ENCODE measurements around the gene IMMT. TPM values are rescaled to one million over a fixed set of nuclear protein-coding genes. Genes with fewer than 3 reads are reported as not detected.
"Not testable (repeated sequence)": the region's sequence is repeated elsewhere in the genome, so short reads cannot be mapped to it uniquely, and the experiment has no call there.

The IMMT gene
- total RNA-seq, 1 experiment from 2014 or later: 162 TPM

- DNase-seq: no peak
- H3K36me3 ChIP-seq: no peaks in the 10 kb centered on the region
- H3K27me3 ChIP-seq: peaks cover 6% of the 10 kb centered on the region; the same call in 1 of the 2 replicates
- H3K4me1 ChIP-seq: no peaks in the 10 kb centered on the region
- no peak overlapping the region for H3K4me3 ChIP-seq
- no peaks in the 10 kb centered on the region for H3K9me3 ChIP-seq (replicated peaks)
- no peak overlapping the region for H3K27ac ChIP-seq
Measured at GRCh38 chr2:86219896-86220295, 24.6 kb upstream of the IMMT start.

- Histone ChIP-seq H3K27me3 (0 out of 2 replicates have a peak, but pooled peaks cover 6% of the 10 kb centered on the region), H3K9me3 (replicated peaks) (no peaks in the 10 kb centered on the region), H3K4me3 (no peak overlapping the region), H3K4me1 (no peaks in the 10 kb centered on the region), H3K27ac (no peak overlapping the region), H3K36me3 (peaks cover 9% of the 10 kb centered on the region; the same call in 1 of the 2 replicates)
- DNase-seq: no peak
Measured at GRCh38 chr2:86218124-86218523, 22.9 kb upstream of the IMMT start.

- Histone ChIP-seq H3K27ac (no peak overlapping the region), H3K9me3 (replicated peaks) (no peaks in the 10 kb centered on the region), H3K4me3 (no peak overlapping the region), H3K36me3 (peaks cover 16% of the 10 kb centered on the region), H3K27me3 (no peaks in the 10 kb centered on the region), H3K4me1 (no peaks in the 10 kb centered on the region)
- no peak for DNase-seq
Measured at GRCh38 chr2:86216575-86217555, 21.6 kb upstream of the IMMT start.

GRCh38 chr2:86214503-86214832, 19.2 kb upstream of the IMMT start:
- DNase-seq: no peak
- no peaks in the 10 kb centered on the region for H3K27me3 ChIP-seq
- no peak overlapping the region for H3K27ac ChIP-seq
- H3K36me3 ChIP-seq: peaks cover 36% of the 10 kb centered on the region
- H3K4me3 ChIP-seq: no peak overlapping the region
- H3K9me3 ChIP-seq (replicated peaks): no peaks in the 10 kb centered on the region
- H3K4me1 ChIP-seq: no peaks in the 10 kb centered on the region

- H3K36me3 ChIP-seq: peaks cover 41% of the 10 kb centered on the region
- no peak overlapping the region for H3K4me3 ChIP-seq
- no peak for DNase-seq
- H3K9me3 ChIP-seq (replicated peaks): no peaks in the 10 kb centered on the region
- no peak overlapping the region for H3K27ac ChIP-seq
- H3K4me1 ChIP-seq: no peaks in the 10 kb centered on the region
- no peaks in the 10 kb centered on the region for H3K27me3 ChIP-seq
Measured at GRCh38 chr2:86213699-86214502, 18.6 kb upstream of the IMMT start.

- Histone ChIP-seq H3K9me3 (replicated peaks) (no peaks in the 10 kb centered on the region), H3K27me3 (no peaks in the 10 kb centered on the region), H3K4me1 (no peaks in the 10 kb centered on the region), H3K4me3 (no peak overlapping the region), H3K36me3 (peaks cover 47% of the 10 kb centered on the region), H3K27ac (no peak overlapping the region)
- no peak for DNase-seq
Measured at GRCh38 chr2:86213056-86213455, 17.8 kb upstream of the IMMT start.

GRCh38 chr2:86211796-86212188, 16.5 kb upstream of the IMMT start:
- no peak for DNase-seq
- H3K4me1 ChIP-seq: no peaks in the 10 kb centered on the region
- H3K27me3 ChIP-seq: no peaks in the 10 kb centered on the region
- no peak overlapping the region for H3K4me3 ChIP-seq
- H3K36me3 ChIP-seq: peaks cover 60% of the 10 kb centered on the region
- H3K27ac ChIP-seq: no peak overlapping the region
- H3K9me3 ChIP-seq (replicated peaks): no peaks in the 10 kb centered on the region

- Histone ChIP-seq H3K36me3 (peaks cover 65% of the 10 kb centered on the region), H3K27me3 (no peaks in the 10 kb centered on the region)
Measured at GRCh38 chr2:86211033-86211795, 16.0 kb upstream of the IMMT start.

GRCh38 chr2:86204458-86204857, 9.2 kb upstream of the IMMT start:
- H3K4me1 ChIP-seq: no peaks in the 10 kb centered on the region; the same call in 1 of the 2 replicates
- no peaks in the 10 kb centered on the region for H3K9me3 ChIP-seq (replicated peaks)
- no peak overlapping the region for H3K27ac ChIP-seq
- H3K27me3 ChIP-seq: no peaks in the 10 kb centered on the region
- no peak overlapping the region for H3K4me3 ChIP-seq
- peaks cover 36% of the 10 kb centered on the region for H3K36me3 ChIP-seq
- DNase-seq: no peak

More at GRCh38 chr2:86211033-86211795, 16.0 kb upstream of the IMMT start:
- DNase-seq: no peak
- no peak overlapping the region for H3K4me3 ChIP-seq
- H3K9me3 ChIP-seq (replicated peaks): no peaks in the 10 kb centered on the region
- no peaks in the 10 kb centered on the region for H3K4me1 ChIP-seq
- H3K27ac ChIP-seq: no peak overlapping the region

GRCh38 chr2:86203614-86204013, 8.4 kb upstream of the IMMT start:
- Histone ChIP-seq H3K4me1 (no peaks in the 10 kb centered on the region; the same call in 1 of the 2 replicates), H3K27ac (no peak overlapping the region), H3K27me3 (no peaks in the 10 kb centered on the region), H3K4me3 (no peak overlapping the region), H3K36me3 (peaks cover 29% of the 10 kb centered on the region), H3K9me3 (replicated peaks) (no peaks in the 10 kb centered on the region)
- no peak for DNase-seq

GRCh38 chr2:86202702-86203101, 7.4 kb upstream of the IMMT start:
- Histone ChIP-seq H3K4me1 (no peaks in the 10 kb centered on the region; the same call in 1 of the 2 replicates), H3K27me3 (no peaks in the 10 kb centered on the region), H3K36me3 (peaks cover 22% of the 10 kb centered on the region), H3K9me3 (replicated peaks) (no peaks in the 10 kb centered on the region), H3K27ac (no peak overlapping the region), H3K4me3 (no peak overlapping the region)
- DNase-seq: no peak

- H3K4me3 ChIP-seq: no peak overlapping the region
- H3K36me3 ChIP-seq: peaks cover 18% of the 10 kb centered on the region
- H3K4me1 ChIP-seq: no peaks in the 10 kb centered on the region; the same call in 1 of the 2 replicates
- H3K27ac ChIP-seq: no peak overlapping the region
- DNase-seq: no peak
- H3K9me3 ChIP-seq (replicated peaks): no peaks in the 10 kb centered on the region
- no peaks in the 10 kb centered on the region for H3K27me3 ChIP-seq
Measured at GRCh38 chr2:86202336-86202692, 7.1 kb upstream of the IMMT start.

- Histone ChIP-seq H3K9me3 (replicated peaks) (no peaks in the 10 kb centered on the region), H3K36me3 (peaks cover 13% of the 10 kb centered on the region), H3K27ac (no peak overlapping the region), H3K4me1 (peaks cover under 1% of the 10 kb centered on the region; the same call in 1 of the 2 replicates), H3K27me3 (no peaks in the 10 kb centered on the region), H3K4me3 (no peak overlapping the region)
- no peak for DNase-seq
Measured at GRCh38 chr2:86201671-86202335, 6.5 kb upstream of the IMMT start.

- H3K27me3 ChIP-seq; H3K4me1 ChIP-seq; H3K4me3 ChIP-seq; H3K36me3 ChIP-seq; DNase-seq; H3K9me3 ChIP-seq (replicated peaks); H3K27ac ChIP-seq: not testable (repeated sequence)
Measured at GRCh38 chr2:86200564-86200963, 5.3 kb upstream of the IMMT start.
